A549 (cell line): Measurements from ENCODE around the gene RPS16. TPM values are rescaled to one million over a fixed set of nuclear protein-coding genes. Genes with fewer than 3 reads are reported as not detected.

ENCODE experiments used
- ATAC-seq, 2 experiments: fragments of 200-7000 bp in 1 of 2; fragments of >200 bp in 1 of 2; cut with Nextera tagmentation in 1 of 2; cut with Tn5 transposase in 1 of 2; 3 replicates each; pipeline versions ENCODE4 v1.8.0 to v1.9.1; 2018 to 2020; ENCODE audit warnings: mild to moderate bottlenecking in 1 of 2, moderate library complexity in 1 of 2
- CTCF ChIA-PET: fragments of 300-600 bp; sonication (Branson Sonifier 250); formaldehyde crosslinking; extraction: SDS; loops from one replicate; lab custom pipeline; 2021; ENCODE audit warnings: antibody characterized with exemption, inconsistent platforms; lab: Yijun Ruan, JAX
- POLR2A ChIA-PET: fragments of 350-600 bp; formaldehyde crosslinking; extraction: SDS; loops from one replicate; lab custom pipeline; 2021; ENCODE audit warnings: antibody characterized with exemption, inconsistent platforms; lab: Yijun Ruan, JAX
- DNase-seq, 2 experiments: peaks; one replicate each; pipeline versions ENCODE4 v3.0.0 to v3.0.0-alpha.2; 2011 to 2016; ENCODE audit warnings: low read depth in 1 of 2, low spot score in 1 of 2
- FAIRE-seq: peaks from 2 replicates; lab custom pipeline; 2011; peaks lifted over from hg19 to GRCh38; lab: Jason Lieb, UNC
- H3K27ac ChIP-seq, 2 experiments: fragments of >200 bp; sonication (Bioruptor Twin); formaldehyde crosslinking; 3 replicates each; pipeline ENCODE4 v1.5.1; 2016 to 2017
- H3K4me1 ChIP-seq: fragments of >200 bp; sonication (Bioruptor Twin); formaldehyde crosslinking; 3 replicates; pipeline ENCODE4 v1.6.1; 2016
- H3K4me2 ChIP-seq: fragments of >200 bp; sonication (Bioruptor Twin); formaldehyde crosslinking; 3 replicates; pipeline ENCODE4 v1.6.1; 2016
- H3K4me3 ChIP-seq: fragments of >200 bp; sonication (Bioruptor Twin); formaldehyde crosslinking; 3 replicates; pipeline ENCODE4 v1.5.1; 2016
- H3K9me3 ChIP-seq: fragments of >200 bp; sonication (Bioruptor Twin); formaldehyde crosslinking; 3 replicates; pipeline ENCODE4 v1.6.1; 2016
- ATOH8 ChIP-seq: fragments of 250-450 bp; sonication (Bioruptor Pico); IDR thresholded peaks from 2 replicates; pipeline ENCODE4 v1.5.0; 2020; ENCODE audit warnings: low read depth, mild to moderate bottlenecking, moderate library complexity
- BCL3 ChIP-seq: fragments of >200 bp; sonication (Bioruptor Twin); formaldehyde crosslinking; IDR thresholded peaks from 3 replicates; pipeline ENCODE4 v1.6.1; 2016
- CBX8 ChIP-seq: fragments of 200-600 bp; sonication (generic); IDR thresholded peaks from 2 replicates; pipeline ENCODE4 v1.6.1; 2016
- EHF ChIP-seq: fragments of 250-450 bp; sonication (Bioruptor Pico); IDR thresholded peaks from 2 replicates; pipeline ENCODE4 v1.5.0; 2020; ENCODE audit warnings: mild to moderate bottlenecking
- FOSB ChIP-seq: fragments of 250-450 bp; sonication (Bioruptor Pico); IDR thresholded peaks from 2 replicates; pipeline ENCODE4 v1.5.0; 2020; ENCODE audit warnings: mild to moderate bottlenecking, moderate library complexity
- FOSL2 ChIP-seq, 2 experiments: fragments of 450-650 bp in 1 of 2; fragments of >200 bp in 1 of 2; sonication (Bioruptor Twin) in 1 of 2; formaldehyde crosslinking; IDR thresholded peaks; 2 replicates each; pipeline versions ENCODE4 v1.5.0 to v1.6.1; 2016 to 2020; ENCODE audit warnings: mild to moderate bottlenecking in 1 of 2, moderate library complexity in 1 of 2
- FOXS1 ChIP-seq: fragments of 250-450 bp; sonication (Bioruptor Pico); IDR thresholded peaks from 2 replicates; pipeline ENCODE4 v1.5.0; 2020; ENCODE audit warnings: mild to moderate bottlenecking, moderate library complexity
- GATA3 ChIP-seq: IDR thresholded peaks from 2 replicates; pipeline ENCODE4 v1.6.1; 2012; ENCODE audit warnings: borderline replicate concordance
- HOXA7 ChIP-seq: fragments of 250-450 bp; sonication (Bioruptor Pico); IDR thresholded peaks from 2 replicates; pipeline ENCODE4 v1.5.0; 2020; ENCODE audit warnings: mild to moderate bottlenecking, moderate library complexity
- HOXB5 ChIP-seq: fragments of 250-450 bp; sonication (Bioruptor Pico); IDR thresholded peaks from 2 replicates; pipeline ENCODE4 v1.5.0; 2020; ENCODE audit warnings: mild to moderate bottlenecking, moderate library complexity
- JUN ChIP-seq, 2 experiments: fragments of >200 bp; sonication (Bioruptor Twin); formaldehyde crosslinking; IDR thresholded peaks; 2 replicates in 1 of 2; 3 replicates in 1 of 2; pipeline ENCODE4 v1.6.1; 2016 to 2017
- MAZ ChIP-seq: fragments of 150-350 bp; IDR thresholded peaks from 2 replicates; pipeline ENCODE4 v1.6.1; 2014; ENCODE audit warnings: antibody characterized with exemption, low read depth, low read length, borderline replicate concordance
- MYC ChIP-seq: IDR thresholded peaks from 2 replicates; pipeline ENCODE4 v1.6.1; 2012; ENCODE audit warnings: mild to moderate bottlenecking, inconsistent platforms, low read length, improper control_type of control experiment, borderline replicate concordance
- PBX3 ChIP-seq: IDR thresholded peaks from 2 replicates; pipeline ENCODE4 v1.6.1; 2012
- PHF8 ChIP-seq: fragments of 200-600 bp; sonication (generic); IDR thresholded peaks from 2 replicates; pipeline ENCODE4 v1.6.1; 2016; ENCODE audit warnings: low read depth, mild to moderate bottlenecking, antibody characterized with exemption, moderate library complexity, borderline replicate concordance
- POLR2A ChIP-seq: IDR thresholded peaks from 2 replicates; pipeline ENCODE4 v1.6.1; 2012; ENCODE audit warnings: mild to moderate bottlenecking, low read length
- POLR2AphosphoS2 ChIP-seq: conservative IDR thresholded peaks from 2 replicates; pipeline ENCODE4 v1.6.1; 2012; ENCODE audit warnings: low read length, improper control_type of control experiment, inconsistent platforms
- RAD21 ChIP-seq, 2 experiments: fragments of >200 bp in 1 of 2; sonication (Bioruptor Twin) in 1 of 2; formaldehyde crosslinking in 1 of 2; IDR thresholded peaks in 1 of 2; conservative IDR thresholded peaks in 1 of 2; 2 replicates in 1 of 2; 3 replicates in 1 of 2; pipeline ENCODE4 v1.6.1; 2012 to 2018; ENCODE audit warnings: inconsistent platforms in 1 of 2
- RARB ChIP-seq: fragments of 250-450 bp; sonication (Bioruptor Pico); IDR thresholded peaks from 2 replicates; pipeline ENCODE4 v1.8.0; 2021; ENCODE audit warnings: mild to moderate bottlenecking, moderate library complexity
- RCOR1 ChIP-seq: fragments of 150-350 bp; IDR thresholded peaks from 2 replicates; pipeline ENCODE4 v1.6.1; 2014; ENCODE audit warnings: antibody characterized with exemption, low read length, low read depth
- RFX5 ChIP-seq: fragments of 450-650 bp; IDR thresholded peaks from 2 replicates; pipeline ENCODE4 v1.7.1; 2014; ENCODE audit warnings: antibody characterized with exemption, mild to moderate bottlenecking, moderate library complexity
- SREBF2 ChIP-seq: fragments of 450-650 bp; IDR thresholded peaks from 2 replicates; pipeline ENCODE4 v1.6.1; 2014; ENCODE audit warnings: mild to moderate bottlenecking, moderate library complexity
- TFCP2L1 ChIP-seq: fragments of 250-450 bp; sonication (Bioruptor Pico); IDR thresholded peaks from 2 replicates; pipeline ENCODE4 v1.5.0; 2021; ENCODE audit warnings: mild to moderate bottlenecking
- WGBS: methylation state at CpG from one replicate; pipeline ENCODE4 v1.1.6; 2017; ENCODE audit errors: missing lambda C conversion rate; 5-methylcytosine and 5-hydroxymethylcytosine counted together
- polyA plus RNA-seq, 4 experiments: library from polyadenylated mRNA; depleted of rRNA in 3 of 4; stranded (reverse); fragments of >200 nt; fragmentation: RNase III in 1 of 4; extraction: RNeasy Plus Mini Kit Qiagen cat#74134 plus additional on column Dnase treatment in 1 of 4; gene quantifications; 2 replicates in 3 of 4; 3 replicates in 1 of 4; pipeline ENCODE4 v1.2.3, GENCODE V29; 2011 to 2017
- TF ChIP-seq, protein P1 (sequence below): IDR thresholded peaks from 2 replicates; pipeline ENCODE4 v1.6.1; 2012
- TF ChIP-seq, protein P2 (sequence below): fragments of 250-450 bp; sonication (Bioruptor Pico); IDR thresholded peaks from 2 replicates; pipeline ENCODE4 v1.5.0; 2021; ENCODE audit warnings: mild to moderate bottlenecking, moderate library complexity, borderline replicate concordance

Gene RPS16
- polyA plus RNA-seq, 2 of the 4 experiments (the other 2 are of a cell fraction) = 4,348 to 4,855 TPM

GRCh38 chr19:39410017-39410830 lies 25.5 kb downstream of the RPS16 start (continued):
- TF ChIP-seq POLR2AphosphoS2 (peak; percentile 50; the same call in 1 of the 2 replicates), MYC (no peak; the same call in 1 of the 2 replicates), RCOR1 (no peak), HOXB5 (CRISPR knock-in tag) (peak; percentile 87; the same call in 1 of the 2 replicates), PHF8 (no peak)
- TF ChIP-seq, protein P1, sequence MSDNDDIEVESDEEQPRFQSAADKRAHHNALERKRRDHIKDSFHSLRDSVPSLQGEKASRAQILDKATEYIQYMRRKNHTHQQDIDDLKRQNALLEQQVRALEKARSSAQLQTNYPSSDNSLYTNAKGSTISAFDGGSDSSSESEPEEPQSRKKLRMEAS = peak; percentile 50

GRCh38 chr19:39409208-39410016 lies 26.3 kb downstream of the RPS16 start:
- Histone ChIP-seq H3K4me1 (peaks cover 55% of the 10 kb centered on the region), H3K4me2 (peak overlapping the region; percentile 95), H3K4me3 (peak overlapping the region; percentile 76), H3K27ac (peak overlapping the region; percentile 94 to 99), H3K9me3 (no peaks in the 10 kb centered on the region)
- CTCF ChIA-PET = interaction anchor here (0.5 to 21.4 kb wide), 4 partner anchors 11 to 293 kb away, joined by 3 to 457 read pairs (median 76); partner anchors contain the start of gene RPS16
- peak in 1 of 2 experiments; percentile 0; a peak in 1 of 6 replicates for ATAC-seq
- peak; percentile 88 for TF ChIP-seq BCL3
- TF ChIP-seq CBX8 = no peak
- no peak for TF ChIP-seq PHF8
- no peak for TF ChIP-seq FOSL2 (IDR thresholded peaks at IDR 0.05)
- TF ChIP-seq FOSL2 (CRISPR knock-in tag; IDR thresholded peaks at IDR 0.05) = peak; percentile 93
- peak; percentile 69; the same call in 1 of the 2 replicates for TF ChIP-seq ATOH8
- TF ChIP-seq TFCP2L1 (CRISPR knock-in tag) = peak; percentile 98
- peak; percentile 55 for TF ChIP-seq POLR2A
- peak in 1 of 2 experiments; percentile 25; a peak in 2 of 5 replicates for TF ChIP-seq RAD21 (conservative IDR thresholded peaks at IDR 0.05 in 1 of 2, IDR thresholded peaks at IDR 0.05 in 1 of 2)
- 0 out of 2 replicates have a peak, but pooled peaks have one; percentile 10 for TF ChIP-seq FOXS1 (CRISPR knock-in tag)
- peak; percentile 13; the same call in 1 of the 2 replicates for TF ChIP-seq HOXB5 (CRISPR knock-in tag)
- peak; percentile 21; the same call in 1 of the 2 replicates for TF ChIP-seq MAZ
- TF ChIP-seq, protein P2, sequence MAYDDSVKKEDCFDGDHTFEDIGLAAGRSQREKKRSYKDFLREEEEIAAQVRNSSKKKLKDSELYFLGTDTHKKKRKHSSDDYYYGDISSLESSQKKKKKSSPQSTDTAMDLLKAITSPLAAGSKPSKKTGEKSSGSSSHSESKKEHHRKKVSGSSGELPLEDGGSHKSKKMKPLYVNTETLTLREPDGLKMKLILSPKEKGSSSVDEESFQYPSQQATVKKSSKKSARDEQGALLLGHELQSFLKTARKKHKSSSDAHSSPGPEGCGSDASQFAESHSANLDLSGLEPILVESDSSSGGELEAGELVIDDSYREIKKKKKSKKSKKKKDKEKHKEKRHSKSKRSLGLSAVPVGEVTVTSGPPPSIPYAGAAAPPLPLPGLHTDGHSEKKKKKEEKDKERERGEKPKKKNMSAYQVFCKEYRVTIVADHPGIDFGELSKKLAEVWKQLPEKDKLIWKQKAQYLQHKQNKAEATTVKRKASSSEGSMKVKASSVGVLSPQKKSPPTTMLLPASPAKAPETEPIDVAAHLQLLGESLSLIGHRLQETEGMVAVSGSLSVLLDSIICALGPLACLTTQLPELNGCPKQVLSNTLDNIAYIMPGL (CRISPR knock-in tag) = 0 out of 2 replicates have a peak, but pooled peaks have one; percentile 46
- peak; percentile 94 for TF ChIP-seq POLR2AphosphoS2
- no peak; the same call in 1 of the 2 replicates for TF ChIP-seq EHF (CRISPR knock-in tag)
- TF ChIP-seq GATA3 = peak; percentile 39; the same call in 1 of the 2 replicates
- TF ChIP-seq JUN (IDR thresholded peaks at IDR 0.05) = peak; percentile 98
- TF ChIP-seq FOSB (CRISPR knock-in tag) = peak; percentile 95
- TF ChIP-seq HOXA7 (CRISPR knock-in tag) = peak; percentile 99
- no peak for TF ChIP-seq RFX5
- TF ChIP-seq SREBF2 = no peak
- peak; percentile 77 for TF ChIP-seq PBX3
- TF ChIP-seq RARB = peak; percentile 86
- DNase-seq = peak; percentile 85 to 89
- FAIRE-seq = no peak
- 2% methylated on average over 25 of the region's 52 CpGs for WGBS
- POLR2A ChIA-PET = interaction anchor here (0.7 to 9.4 kb wide), 5 partner anchors 8 to 68 kb away, joined by 3 to 140 read pairs (median 19); partner anchors contain the start of genes MED29, PAF1 and RPS16
